Breast epithelium (tissue), 4 donors: ENCODE measurements around the gene CEND1. TPM values are rescaled to one million over a fixed set of nuclear protein-coding genes. Genes with fewer than 3 reads are reported as not detected.

Experiments used
- DNase-seq, 2 donors: peaks; one replicate each; pipeline ENCODE4 v3.0.0-alpha.2; 2019; ENCODE audit warnings: low spot score in 2 of 2
- H3K27ac ChIP-seq, 2 donors: fragments of 200-600 bp; sonication (generic) in 1 of 2; one replicate each; pipeline ENCODE4 v1.5.1; 2016 to 2019; ENCODE audit warnings: mild to moderate bottlenecking in 1 of 2
- H3K27me3 ChIP-seq, 2 donors: fragments of 200-600 bp; sonication (generic) in 1 of 2; one replicate each; pipeline versions ENCODE4 v1.5.1 to v1.6.0; 2017 to 2019; ENCODE audit warnings: control low read depth in 1 of 2, mild to moderate bottlenecking in 1 of 2
- H3K36me3 ChIP-seq: fragments of 200-600 bp; one replicate; pipeline ENCODE4 v1.5.1; 2019
- H3K4me1 ChIP-seq, 2 donors: fragments of 200-600 bp; sonication (generic); one replicate each; pipeline ENCODE4 v1.5.1; 2016 to 2019; ENCODE audit warnings: control low read depth in 1 of 2
- H3K4me3 ChIP-seq, 3 donors: fragments of 200-600 bp; sonication (generic); 1 replicate in 2 of 3; 2 replicates in 1 of 3; pipeline ENCODE4 v1.5.1; 2016 to 2019; ENCODE audit warnings: mild to moderate bottlenecking in 3 of 3, moderate library complexity in 2 of 3
- H3K9me3 ChIP-seq, 2 donors: fragments of 200-600 bp; sonication (generic) in 1 of 2; one replicate each; pipeline ENCODE4 v1.5.1; 2016 to 2019; ENCODE audit warnings: control low read depth in 1 of 2
- POLR2A ChIP-seq: fragments of 450-650 bp; IDR thresholded peaks from one replicate; pipeline ENCODE4 v1.6.1; 2016; ENCODE audit warnings: antibody characterized with exemption, mild to moderate bottlenecking, moderate library complexity
- POLR2AphosphoS5 ChIP-seq, 3 donors: sonication (generic); formaldehyde crosslinking; IDR thresholded peaks; one replicate each; pipeline ENCODE4 v1.6.1; 2017; ENCODE audit warnings: antibody characterized with exemption in 3 of 3
- intact Hi-C: fragments of 100-400 bp; cut with DNase I; formaldehyde crosslinking; loops from one replicate; pipeline ENCODE4 v1.15.1; 2023; ENCODE audit warnings: low total_unique reads
- total RNA-seq, 3 donors: library from RNA; depleted of rRNA; stranded (reverse); fragments of >200 nt; gene quantifications; one replicate each; pipeline ENCODE4 v1.1.0, GENCODE V29; 2016
- TF ChIP-seq, protein P1 (sequence below), 3 donors: fragments of 450-650 bp; IDR thresholded peaks; one replicate each; pipeline ENCODE4 v1.5.1; 2016 to 2017; ENCODE audit warnings: antibody characterized with exemption in 3 of 3, mild to moderate bottlenecking in 3 of 3, moderate library complexity in 3 of 3

Gene CEND1
- not detected for total RNA-seq

DNA sequence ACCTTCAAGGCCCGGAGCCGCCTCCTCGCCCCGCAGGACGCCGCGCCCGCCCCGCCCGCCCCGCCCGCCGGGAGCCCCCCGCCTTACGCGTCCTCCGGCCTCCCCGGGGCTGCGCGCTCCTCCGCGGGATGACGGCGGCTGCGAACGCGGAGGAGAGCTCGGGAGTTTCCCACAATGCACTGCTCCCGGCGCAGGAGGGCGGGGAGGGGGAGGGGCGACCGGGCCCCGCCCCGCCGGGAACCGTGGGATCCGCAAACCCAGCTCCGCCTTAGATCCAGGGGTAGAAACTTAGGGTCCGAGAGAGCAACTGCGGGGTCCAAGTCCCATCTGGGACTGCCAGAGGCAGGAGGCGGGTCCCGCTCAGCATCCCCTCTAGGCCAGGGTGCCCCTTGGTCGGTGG lies at the start of gene CEND1:
TSS of gene CEND1 (minus strand) at position 148 of the 400 bp plus-strand sequence. CDS start 1,514 bp downstream, outside the sequence.
- intact Hi-C loops = no loop called here
- no peaks in the 10 kb centered on the region for H3K36me3 ChIP-seq
- H3K4me1 ChIP-seq = no peaks in the 10 kb centered on the region
- TF ChIP-seq, protein P1, sequence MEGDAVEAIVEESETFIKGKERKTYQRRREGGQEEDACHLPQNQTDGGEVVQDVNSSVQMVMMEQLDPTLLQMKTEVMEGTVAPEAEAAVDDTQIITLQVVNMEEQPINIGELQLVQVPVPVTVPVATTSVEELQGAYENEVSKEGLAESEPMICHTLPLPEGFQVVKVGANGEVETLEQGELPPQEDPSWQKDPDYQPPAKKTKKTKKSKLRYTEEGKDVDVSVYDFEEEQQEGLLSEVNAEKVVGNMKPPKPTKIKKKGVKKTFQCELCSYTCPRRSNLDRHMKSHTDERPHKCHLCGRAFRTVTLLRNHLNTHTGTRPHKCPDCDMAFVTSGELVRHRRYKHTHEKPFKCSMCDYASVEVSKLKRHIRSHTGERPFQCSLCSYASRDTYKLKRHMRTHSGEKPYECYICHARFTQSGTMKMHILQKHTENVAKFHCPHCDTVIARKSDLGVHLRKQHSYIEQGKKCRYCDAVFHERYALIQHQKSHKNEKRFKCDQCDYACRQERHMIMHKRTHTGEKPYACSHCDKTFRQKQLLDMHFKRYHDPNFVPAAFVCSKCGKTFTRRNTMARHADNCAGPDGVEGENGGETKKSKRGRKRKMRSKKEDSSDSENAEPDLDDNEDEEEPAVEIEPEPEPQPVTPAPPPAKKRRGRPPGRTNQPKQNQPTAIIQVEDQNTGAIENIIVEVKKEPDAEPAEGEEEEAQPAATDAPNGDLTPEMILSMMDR (IDR thresholded peaks at IDR 0.05) = no peak
- TF ChIP-seq POLR2A (no peak), POLR2AphosphoS5 (IDR thresholded peaks at IDR 0.05) (no peak)
- no peak within 1 kb of the TSS for H3K27ac ChIP-seq
- peaks cover 0 to 11% of the 10 kb centered on the region in 2 donors for H3K27me3 ChIP-seq
- no peak within 1 kb of the TSS for H3K4me3 ChIP-seq
- DNase-seq = no peak
- no peaks in the 10 kb centered on the region for H3K9me3 ChIP-seq

DNA sequence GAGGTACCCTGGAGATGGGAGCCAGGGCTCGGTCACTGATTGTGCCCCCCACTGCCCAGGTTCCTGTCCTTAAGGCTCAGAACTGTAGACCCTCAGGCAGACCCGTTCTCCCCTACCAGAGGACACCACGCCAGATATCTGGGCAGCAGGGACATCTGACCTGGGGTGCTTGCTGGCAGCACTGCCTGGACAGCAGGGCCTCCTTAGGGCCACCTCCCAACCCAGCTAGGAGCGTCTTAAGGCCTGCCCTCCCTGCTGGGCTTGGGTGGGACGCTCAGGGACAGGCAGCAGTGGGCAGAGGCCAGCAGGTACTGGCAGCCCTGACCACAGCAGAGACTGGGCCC lies 49.4 kb upstream of the CEND1 start:
- H3K36me3 ChIP-seq = no peaks in the 10 kb centered on the region
- H3K27me3 ChIP-seq = no peaks in the 10 kb centered on the region
- TF ChIP-seq POLR2AphosphoS5 (IDR thresholded peaks at IDR 0.05) (no peak), POLR2A (no peak)
- H3K4me1 ChIP-seq = peaks cover 3 to 24% of the 10 kb centered on the region in 2 donors
- intact Hi-C loops = no loop called here
- H3K27ac ChIP-seq = no peak overlapping the region
- no peaks in the 10 kb centered on the region for H3K9me3 ChIP-seq
- H3K4me3 ChIP-seq = no peak overlapping the region
- no peak for DNase-seq

DNA sequence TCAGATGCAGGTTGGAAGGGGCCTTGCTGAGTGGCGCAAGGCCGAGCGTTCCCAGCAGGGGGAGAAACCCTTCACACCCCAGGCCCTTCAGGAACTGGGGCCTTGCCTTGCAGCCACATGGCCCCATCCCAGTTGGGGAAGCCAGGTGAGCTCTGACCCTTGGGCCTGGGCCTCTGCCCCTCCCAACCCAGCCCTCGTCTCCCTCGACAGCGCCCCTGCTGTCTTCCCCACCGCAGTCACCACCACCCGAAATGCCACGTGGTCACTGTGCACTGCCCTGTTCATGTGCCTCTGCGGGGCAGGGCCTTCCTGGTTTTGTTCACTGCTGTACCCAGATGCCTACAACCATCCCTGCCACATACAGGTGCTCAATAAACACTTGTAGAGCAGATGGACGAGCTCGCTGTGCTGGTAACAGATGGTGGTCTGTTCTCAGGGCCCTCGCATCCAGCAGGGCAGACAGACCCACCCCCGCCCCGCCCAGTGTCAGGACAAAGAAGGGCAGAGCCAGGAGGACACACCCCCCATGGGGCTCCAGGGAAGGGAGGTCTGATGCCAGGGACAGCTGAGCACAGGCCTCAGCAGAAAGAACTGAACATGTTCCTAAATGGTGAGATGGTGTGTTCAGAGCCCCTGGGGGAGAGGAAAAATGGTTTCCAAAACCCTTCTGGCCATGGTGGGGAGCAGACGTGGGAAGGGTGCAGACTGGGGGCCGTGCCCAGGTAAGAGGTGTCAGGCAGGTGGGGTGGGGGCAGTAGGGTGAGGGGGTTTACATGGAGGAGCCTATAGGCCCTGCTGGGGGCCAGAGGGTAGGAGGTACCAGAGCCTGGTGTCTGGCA lies 48.8 kb upstream of the CEND1 start:
- no peaks in the 10 kb centered on the region for H3K36me3 ChIP-seq
- peak overlapping the region; percentile 4 to 10 for H3K27ac ChIP-seq
- H3K4me1 ChIP-seq = peaks cover 3 to 25% of the 10 kb centered on the region in 2 donors
- no peaks in the 10 kb centered on the region for H3K27me3 ChIP-seq
- no peak for DNase-seq
- TF ChIP-seq POLR2A (no peak), POLR2AphosphoS5 (IDR thresholded peaks at IDR 0.05) (no peak)
- TF ChIP-seq, protein P1 (IDR thresholded peaks at IDR 0.05) = no peak
- H3K4me3 ChIP-seq = no peak overlapping the region
- no peaks in the 10 kb centered on the region for H3K9me3 ChIP-seq
- intact Hi-C loops = no loop called here

DNA sequence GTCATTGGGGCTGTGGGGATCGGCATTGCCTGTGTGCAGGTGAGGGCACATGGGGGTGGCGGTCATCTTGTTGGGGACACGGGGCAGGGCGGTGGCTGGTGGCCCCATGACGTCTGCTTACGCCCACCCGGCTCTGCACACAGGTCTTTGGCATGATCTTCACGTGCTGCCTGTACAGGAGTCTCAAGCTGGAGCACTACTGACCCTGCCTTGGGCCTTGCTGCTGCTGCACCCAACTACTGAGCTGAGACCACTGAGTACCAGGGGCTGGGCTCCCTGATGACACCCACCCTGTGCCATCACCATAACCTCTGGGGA lies 48.1 kb upstream of the CEND1 start:
- no peaks in the 10 kb centered on the region for H3K9me3 ChIP-seq
- H3K27ac ChIP-seq = no peak overlapping the region
- peaks cover 3 to 21% of the 10 kb centered on the region in 2 donors for H3K4me1 ChIP-seq
- H3K27me3 ChIP-seq = no peaks in the 10 kb centered on the region
- no peaks in the 10 kb centered on the region for H3K36me3 ChIP-seq
- no peak overlapping the region for H3K4me3 ChIP-seq
- no peak for TF ChIP-seq POLR2AphosphoS5 (IDR thresholded peaks at IDR 0.05)
- intact Hi-C loops = no loop called here
- DNase-seq = no peak

DNA sequence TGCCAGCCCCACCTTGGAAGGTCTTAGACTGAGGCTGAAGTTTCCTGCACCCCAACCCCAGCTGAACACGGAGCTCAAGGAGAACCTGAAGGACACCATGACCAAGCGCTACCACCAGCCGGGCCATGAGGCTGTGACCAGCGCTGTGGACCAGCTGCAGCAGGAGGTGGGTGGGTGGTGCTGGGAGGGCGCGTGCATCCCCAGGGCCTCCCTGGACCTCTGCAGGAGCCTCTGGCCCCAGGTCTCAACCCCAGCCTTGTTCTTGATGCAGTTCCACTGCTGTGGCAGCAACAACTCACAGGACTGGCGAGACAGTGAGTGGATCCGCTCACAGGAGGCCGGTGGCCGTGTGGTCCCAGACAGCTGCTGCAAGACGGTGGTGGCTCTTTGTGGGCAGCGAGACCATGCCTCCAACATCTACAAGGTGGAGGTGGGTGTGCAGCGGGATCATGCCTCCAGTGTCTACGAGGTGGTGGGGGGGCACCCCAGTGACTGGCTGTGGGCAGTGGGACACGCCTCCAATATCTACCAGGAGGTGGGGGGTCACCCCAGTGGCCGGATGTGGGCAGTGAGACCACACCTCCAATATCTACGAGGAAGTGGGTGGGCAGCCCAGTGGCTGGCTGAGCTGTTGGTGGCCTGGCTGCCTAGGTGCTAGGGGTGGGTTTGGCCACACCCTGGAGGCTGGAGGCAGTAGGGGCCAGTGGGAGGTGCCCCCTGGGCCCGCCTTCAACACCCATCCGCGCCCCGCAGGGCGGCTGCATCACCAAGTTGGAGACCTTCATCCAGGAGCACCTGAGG lies 47.5 kb upstream of the CEND1 start:
- H3K27ac ChIP-seq = peak overlapping the region; percentile 35 to 93
- TF ChIP-seq, protein P1 (IDR thresholded peaks at IDR 0.05) = no peak
- TF ChIP-seq POLR2AphosphoS5 (IDR thresholded peaks at IDR 0.05) = no peak
- TF ChIP-seq POLR2A = no peak
- H3K4me1 ChIP-seq = peaks cover 6 to 23% of the 10 kb centered on the region in 2 donors

DNA sequence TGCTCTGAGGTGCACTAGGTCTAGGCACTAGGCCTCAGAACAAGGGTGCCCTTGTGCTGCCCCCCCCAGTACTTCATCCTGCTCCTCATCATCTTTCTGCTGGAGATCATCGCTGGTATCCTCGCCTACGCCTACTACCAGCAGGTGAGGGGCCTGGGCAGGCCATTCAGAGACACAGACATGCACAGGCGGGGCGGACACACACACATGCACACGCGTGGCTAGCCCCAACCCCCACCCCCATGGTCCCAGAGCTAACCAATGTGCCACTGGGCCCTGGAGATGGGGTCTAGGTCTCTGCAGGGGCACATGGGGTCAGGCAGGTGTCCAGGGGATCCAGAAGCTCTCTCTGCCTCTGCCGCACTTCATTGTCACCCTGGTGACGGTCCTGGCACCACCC lies 46.8 kb upstream of the CEND1 start:
- Histone ChIP-seq H3K9me3 (no peaks in the 10 kb centered on the region), H3K27ac (peak overlapping the region; percentile 73 to 93), H3K4me3 (no peak overlapping the region), H3K4me1 (peaks cover 13 to 27% of the 10 kb centered on the region in 2 donors), H3K27me3 (no peaks in the 10 kb centered on the region), H3K36me3 (no peaks in the 10 kb centered on the region)
- TF ChIP-seq POLR2AphosphoS5 (IDR thresholded peaks at IDR 0.05) = no peak
- TF ChIP-seq, protein P1 (IDR thresholded peaks at IDR 0.05) = no peak
- TF ChIP-seq POLR2A = no peak
- intact Hi-C loops = no loop called here
- no peak for DNase-seq

More for the DNA sequence above, 47.5 kb upstream of the CEND1 start:
- Histone ChIP-seq H3K9me3 (no peaks in the 10 kb centered on the region), H3K4me3 (no peak overlapping the region), H3K27me3 (no peaks in the 10 kb centered on the region), H3K36me3 (no peaks in the 10 kb centered on the region)
- no peak for DNase-seq
- intact Hi-C loops = no loop called here
